ENCODE results near the gene TEC.
"Not testable (repeated sequence)": the region's sequence is repeated elsewhere in the genome, so short reads cannot be mapped to it uniquely, and the experiment has no call there.

The TEC gene

DNA sequence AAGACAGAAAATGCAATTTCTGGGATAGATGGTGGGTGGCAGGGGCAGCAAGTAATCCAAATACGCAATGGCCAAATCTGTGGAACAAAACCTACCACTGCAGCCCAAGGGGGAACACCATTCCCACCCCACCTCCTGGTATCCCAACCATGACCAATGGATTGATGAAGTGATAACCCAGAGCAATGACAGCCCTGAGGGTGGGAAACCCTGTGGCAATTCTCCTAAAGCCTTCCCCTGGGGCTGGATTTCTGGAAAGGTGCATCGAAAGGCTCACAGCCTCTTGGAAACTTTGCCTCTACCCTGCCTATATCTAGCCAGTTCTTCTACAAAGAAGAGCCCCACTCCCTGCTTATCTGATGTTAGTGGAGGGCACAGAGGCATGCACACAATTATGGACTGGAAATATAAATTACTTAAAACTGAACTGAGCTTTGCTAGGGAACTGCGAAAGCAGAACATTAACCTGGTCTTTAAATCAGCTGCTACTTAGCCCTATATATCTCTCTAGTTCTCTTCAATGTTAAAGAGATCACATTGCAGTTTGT, 75.6 kb downstream of the TEC start:
- DNase-seq = no peak

- DNase-seq = no peak
Observed at GRCh38 chr4:48193096-48193836, 76.4 kb downstream of the TEC start.

GRCh38 chr4:48191758-48192157, 77.9 kb downstream of the TEC start:
- no peak for DNase-seq

GRCh38 chr4:48190839-48191238, 78.8 kb downstream of the TEC start:
- no peak for DNase-seq

DNA sequence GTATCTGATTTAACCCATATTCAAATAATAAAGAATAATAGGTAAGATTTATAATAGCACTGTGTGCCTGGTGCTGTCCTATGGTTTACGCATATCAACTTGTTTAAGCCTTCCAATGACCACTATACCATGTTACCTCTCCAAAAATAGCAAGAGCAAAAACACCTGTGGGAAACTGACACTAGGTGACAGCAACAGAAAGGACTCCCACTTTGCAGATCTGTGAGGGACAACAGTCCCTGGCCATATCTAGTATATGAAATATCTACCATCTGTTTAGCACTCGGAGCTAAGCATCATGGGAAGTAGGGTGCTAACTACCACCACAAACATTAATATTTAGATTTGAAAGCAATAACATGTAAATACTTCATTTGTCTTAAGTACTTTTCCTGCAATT, 79.9 kb downstream of the TEC start:
- DNase-seq = no peak

DNA sequence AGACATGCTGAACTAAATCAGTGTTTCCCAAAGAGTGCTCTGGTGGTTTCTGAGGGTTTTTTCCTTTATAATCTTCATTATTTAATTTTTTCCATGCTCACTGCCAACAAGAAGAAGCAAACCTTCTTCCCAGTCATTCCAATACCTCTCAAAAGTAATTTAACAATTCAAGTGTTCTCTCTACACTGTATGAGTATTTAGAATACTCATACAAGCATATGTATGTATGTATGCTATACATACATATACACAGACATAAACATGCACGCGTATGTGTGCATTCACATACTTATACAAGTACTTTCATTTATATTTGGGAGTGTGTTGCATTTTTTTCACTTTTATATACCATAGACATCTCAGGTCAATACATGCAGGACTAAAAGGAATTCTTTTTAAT, 81.2 kb downstream of the TEC start:
- no peak for DNase-seq

GRCh38 chr4:48187813-48188212, 81.8 kb downstream of the TEC start:
- DNase-seq = no peak

GRCh38 chr4:48187066-48187465, 82.6 kb downstream of the TEC start:
- DNase-seq = not testable (repeated sequence)

GRCh38 chr4:48186394-48186793, 83.2 kb downstream of the TEC start:
- not testable (repeated sequence) for DNase-seq

- no peak for DNase-seq
Observed at GRCh38 chr4:48184882-48185281, 84.8 kb downstream of the TEC start.

DNA sequence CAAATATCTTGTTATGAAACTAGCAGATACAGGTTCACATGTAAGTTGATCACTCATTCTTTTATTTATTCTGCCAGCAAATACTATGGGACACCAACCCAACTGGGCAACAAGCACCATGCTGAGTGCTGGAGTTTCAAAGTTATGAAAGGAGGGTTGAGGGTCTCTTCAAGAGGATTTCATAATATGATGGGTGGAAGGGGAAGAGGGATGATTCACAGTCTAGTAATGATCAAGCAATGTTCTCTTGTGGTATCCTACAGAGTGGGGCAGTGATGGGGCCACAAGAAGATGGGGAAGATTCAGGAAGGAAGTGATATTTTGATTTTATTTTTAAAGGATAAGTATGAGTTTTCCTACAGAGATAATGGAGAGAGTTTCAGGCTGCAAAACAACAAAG, 89.4 kb downstream of the TEC start:
- no peak for DNase-seq

DNA sequence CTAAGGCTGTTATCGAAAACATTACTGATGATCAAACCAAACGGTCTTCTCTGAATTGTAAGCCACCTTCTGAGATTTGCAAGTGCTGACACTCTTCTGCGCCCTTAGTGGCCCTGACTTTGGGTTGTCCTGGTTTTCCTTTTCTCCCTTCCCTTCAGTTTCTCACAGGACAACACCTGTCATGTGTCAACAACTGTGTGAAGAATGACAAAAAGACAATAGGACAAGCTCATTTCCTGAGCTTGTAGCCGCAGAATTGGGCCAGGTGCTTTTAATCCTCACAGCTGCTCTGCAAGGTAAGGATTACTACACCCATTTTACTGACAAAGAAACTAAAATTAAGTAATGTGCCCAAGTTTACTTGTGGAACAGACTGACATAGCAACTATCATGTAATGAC, 90.7 kb downstream of the TEC start:
- DNase-seq = no peak

GRCh38 chr4:48175806-48176205, 93.8 kb downstream of the TEC start:
- no peak for DNase-seq

DNA sequence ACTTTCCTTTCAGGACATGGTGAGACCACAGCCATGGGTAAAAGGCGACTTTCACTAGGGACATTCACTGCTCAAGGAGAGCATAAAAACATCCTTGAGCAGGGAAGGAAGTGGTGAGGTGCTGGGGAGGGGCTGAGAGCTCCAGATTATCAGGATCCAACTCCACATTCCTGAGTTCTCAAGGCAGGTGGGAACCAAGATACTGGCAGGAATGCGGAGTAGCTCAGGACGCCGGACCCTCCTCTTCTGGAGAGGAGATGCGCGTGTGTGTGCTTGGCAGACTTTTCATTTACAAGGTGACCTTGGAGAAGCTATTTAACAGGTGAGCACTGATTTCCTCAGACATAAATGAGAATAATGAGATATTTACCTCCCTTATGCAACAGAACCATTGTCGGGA, 94.3 kb downstream of the TEC start:
- DNase-seq = no peak

- DNase-seq = no peak
Observed at GRCh38 chr4:48173056-48173991, 96.3 kb downstream of the TEC start.

GRCh38 chr4:48172651-48173050, 97.0 kb downstream of the TEC start:
- DNase-seq = no peak

- DNase-seq = no peak
Observed at GRCh38 chr4:48169636-48170035, 100.0 kb downstream of the TEC start.

DNA sequence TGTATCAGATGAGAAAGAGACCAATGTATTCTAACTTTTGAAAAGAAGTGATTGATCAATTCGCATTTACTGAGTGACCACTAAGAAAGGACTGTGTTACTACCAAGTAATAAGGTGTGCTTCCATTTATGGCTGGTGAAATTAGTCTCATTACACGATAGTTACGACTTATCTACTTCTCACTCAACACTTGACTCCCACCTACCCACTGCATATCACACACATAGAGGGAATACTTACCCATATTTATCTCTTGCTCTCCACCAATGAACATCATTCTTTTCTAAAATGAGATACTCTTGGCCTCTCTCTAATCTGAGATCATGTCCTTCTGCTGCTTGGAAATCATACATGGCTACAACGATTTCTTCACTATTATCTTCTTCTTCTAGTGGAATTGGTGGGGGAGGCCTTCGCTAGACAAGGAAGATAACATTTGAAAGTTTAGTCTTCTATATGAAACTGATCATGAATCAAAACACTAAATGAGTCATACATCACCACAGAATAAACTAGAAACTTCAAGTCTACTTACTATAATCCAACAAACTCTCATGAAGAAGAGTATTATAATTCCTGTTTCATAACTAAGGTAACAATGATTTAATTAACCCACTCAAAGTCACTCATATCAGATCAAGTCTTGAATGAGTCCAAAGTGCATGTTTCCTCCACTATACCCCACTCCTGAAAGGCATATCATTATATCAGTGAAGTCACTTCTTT, 101.9 kb downstream of the TEC start:
- DNase-seq = no peak

GRCh38 chr4:48164561-48164960, 105.1 kb downstream of the TEC start:
- not testable (repeated sequence) for DNase-seq

GRCh38 chr4:48163746-48164145, 105.9 kb downstream of the TEC start:
- no peak for DNase-seq

- DNase-seq = no peak
Observed at GRCh38 chr4:48162162-48162561, 107.5 kb downstream of the TEC start.

DNA sequence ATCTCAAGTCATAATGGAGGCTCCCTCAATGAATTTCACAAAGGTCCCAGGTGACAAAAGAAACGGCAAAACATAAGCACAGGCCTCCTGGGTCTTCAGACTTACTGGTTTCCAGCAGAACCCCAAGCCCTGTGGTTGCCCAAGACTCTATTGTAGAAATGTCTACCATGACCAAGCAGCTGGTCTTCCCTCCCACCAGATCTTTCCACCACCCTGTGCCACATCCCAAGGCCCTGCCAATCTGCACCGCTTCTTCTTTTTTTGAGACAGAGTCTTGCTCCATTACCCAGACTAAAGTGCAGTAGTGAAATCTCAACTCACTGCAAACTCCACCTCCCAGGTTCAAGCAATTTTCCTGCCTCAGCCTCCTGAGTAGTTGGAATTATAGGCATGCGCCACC, 112.4 kb downstream of the TEC start:
- DNase-seq = no peak

GRCh38 chr4:48156423-48156822, 113.2 kb downstream of the TEC start:
- no peak for DNase-seq
